GM18909 (cell line): ENCODE data around the gene PTMS.

Experiments used
- ATAC-seq: cut with Tn5 transposase; IDR thresholded peaks from one replicate; pipeline ENCODE4 v1.9.1; 2021; ENCODE audit warnings: mild to moderate bottlenecking; ENCODE audit not compliant: unreplicated experiment, poor library complexity

The PTMS gene

GRCh38 chr12:6751767-6752166, 14.4 kb upstream of the PTMS start:
- ATAC-seq: no peak

GRCh38 chr12:6752167-6752920, 13.8 kb upstream of the PTMS start:
- no peak for ATAC-seq

- ATAC-seq: peak; percentile 89
These were observed 13.0 kb upstream of the PTMS start, which contains the start of gene MLF2 for GRCh38 chr12:6752921-6753771. MLF2 (minus strand) TSS chr12:6753141; CDS start chr12:6752334, 807 bp downstream.

GRCh38 chr12:6753772-6754356, 12.3 kb upstream of the PTMS start:
- no peak for ATAC-seq

GRCh38 chr12:6754411-6754810, 11.8 kb upstream of the PTMS start:
- no peak for ATAC-seq

GRCh38 chr12:6757028-6757690, 9.0 kb upstream of the PTMS start:
- no peak for ATAC-seq

- ATAC-seq: no peak
These were observed 7.6 kb upstream of the PTMS start for GRCh38 chr12:6758506-6759095.

- ATAC-seq: no peak
These were observed 6.4 kb upstream of the PTMS start for GRCh38 chr12:6759741-6760140.

GRCh38 chr12:6763380-6763779, 2.8 kb upstream of the PTMS start:
- ATAC-seq: no peak

- ATAC-seq: peak; percentile 75
These were observed 1.9 kb upstream of the PTMS start for GRCh38 chr12:6764011-6764828.

GRCh38 chr12:6765048-6765633, 1.0 kb upstream of the PTMS start:
- ATAC-seq: no peak

GRCh38 chr12:6766651-6767349, 637 bp downstream of the PTMS start:
- peak; percentile 50 for ATAC-seq

- ATAC-seq: no peak
These were observed 1.5 kb downstream of the PTMS start for GRCh38 chr12:6767353-6768319.

GRCh38 chr12:6768437-6768914, 2.3 kb downstream of the PTMS start:
- ATAC-seq: no peak

GRCh38 chr12:6768990-6769389, 2.8 kb downstream of the PTMS start:
- ATAC-seq: no peak

GRCh38 chr12:6769666-6770065, 3.5 kb downstream of the PTMS start:
- ATAC-seq: no peak

- no peak for ATAC-seq
These were observed 3.9 kb downstream of the PTMS start for GRCh38 chr12:6770094-6770493.
